ENCODE results near the gene SPATA13.

Gene SPATA13

GRCh38 chr13:24261566-24261965 lies 101.0 kb downstream of the SPATA13 start:
- TF ChIP-seq TAF1 (IDR thresholded peaks at IDR 0.05; ENCODE audit: borderline replicate concordance, insufficient read depth, low read length), result no peak
- no peak for TF ChIP-seq REST (IDR thresholded peaks at IDR 0.05; ENCODE audit: insufficient read depth in 1 of 2, low read depth in 2 of 2, low read length in 2 of 2)
- TF ChIP-seq SIN3A (IDR thresholded peaks at IDR 0.05; ENCODE audit: borderline replicate concordance, insufficient read depth, low read length), result no peak
- TF ChIP-seq POLR2AphosphoS5 (IDR thresholded peaks at IDR 0.05; ENCODE audit: low read depth, low read length), result no peak
- TF ChIP-seq FOXP2 (optimal IDR thresholded peaks at IDR 0.05; ENCODE audit: borderline replicate concordance, extremely low read depth, extremely low read length, insufficient read depth), result no peak

- TF ChIP-seq TAF1 (IDR thresholded peaks at IDR 0.05; ENCODE audit: borderline replicate concordance, insufficient read depth, low read length) (no peak), SIN3A (IDR thresholded peaks at IDR 0.05; ENCODE audit: borderline replicate concordance, insufficient read depth, low read length) (no peak), REST (IDR thresholded peaks at IDR 0.05; ENCODE audit: insufficient read depth in 1 of 2, low read depth in 2 of 2, low read length in 2 of 2) (no peak)
Measured at GRCh38 chr13:24263632-24264031, 103.1 kb downstream of the SPATA13 start.

- TF ChIP-seq REST (IDR thresholded peaks at IDR 0.05; ENCODE audit: insufficient read depth in 1 of 2, low read depth in 2 of 2, low read length in 2 of 2), result no peak
- no peak for TF ChIP-seq SIN3A (IDR thresholded peaks at IDR 0.05; ENCODE audit: borderline replicate concordance, insufficient read depth, low read length)
- no peak for TF ChIP-seq TAF1 (IDR thresholded peaks at IDR 0.05; ENCODE audit: borderline replicate concordance, insufficient read depth, low read length)
- TF ChIP-seq POLR2AphosphoS5 (IDR thresholded peaks at IDR 0.05; ENCODE audit: low read depth, low read length), result no peak
- no peak for TF ChIP-seq FOXP2 (optimal IDR thresholded peaks at IDR 0.05; ENCODE audit: borderline replicate concordance, extremely low read depth, extremely low read length, insufficient read depth)
Measured at GRCh38 chr13:24264976-24265375, 104.5 kb downstream of the SPATA13 start.

- TF ChIP-seq POLR2AphosphoS5 (IDR thresholded peaks at IDR 0.05; ENCODE audit: low read depth, low read length), result no peak
- no peak for TF ChIP-seq REST (IDR thresholded peaks at IDR 0.05; ENCODE audit: insufficient read depth in 1 of 2, low read depth in 2 of 2, low read length in 2 of 2)
- no peak for TF ChIP-seq FOXP2 (optimal IDR thresholded peaks at IDR 0.05; ENCODE audit: borderline replicate concordance, extremely low read depth, extremely low read length, insufficient read depth)
- no peak for TF ChIP-seq SIN3A (IDR thresholded peaks at IDR 0.05; ENCODE audit: borderline replicate concordance, insufficient read depth, low read length)
Measured at GRCh38 chr13:24265453-24265852, 104.9 kb downstream of the SPATA13 start.

- TF ChIP-seq REST (IDR thresholded peaks at IDR 0.05; ENCODE audit: insufficient read depth in 1 of 2, low read depth in 2 of 2, low read length in 2 of 2) (no peak), SIN3A (IDR thresholded peaks at IDR 0.05; ENCODE audit: borderline replicate concordance, insufficient read depth, low read length) (no peak), POLR2AphosphoS5 (IDR thresholded peaks at IDR 0.05; ENCODE audit: low read depth, low read length) (no peak), FOXP2 (optimal IDR thresholded peaks at IDR 0.05; ENCODE audit: borderline replicate concordance, extremely low read depth, extremely low read length, insufficient read depth) (no peak), TAF1 (IDR thresholded peaks at IDR 0.05; ENCODE audit: borderline replicate concordance, insufficient read depth, low read length) (no peak)
Measured at GRCh38 chr13:24267274-24267673, 106.8 kb downstream of the SPATA13 start.

Measured in PFSK-1 (cell line).